HepG2 (cell line): ENCODE results near the gene VPS52. TPM values are rescaled to one million over a fixed set of nuclear protein-coding genes. Genes with fewer than 3 reads are reported as not detected.

Experiments
- ATAC-seq: fragments of 200-7000 bp; cut with Tn5 transposase; 3 replicates; pipeline ENCODE4 v1.9.1; 2020; ENCODE audit warnings: mild to moderate bottlenecking, moderate library complexity
- BruUV-seq: library from RNA; stranded (reverse); fragments of 400-500 nt; replicated peaks from 2 replicates; lab custom pipeline; 2021; lab: Mats Ljungman, UMichigan
- CTCF ChIA-PET: fragments of 300-600 bp; formaldehyde crosslinking; extraction: SDS; loops from one replicate; lab custom pipeline; 2021; ENCODE audit warnings: low total read pairs, inconsistent platforms, low intra/inter-chr PET ratio; lab: Yijun Ruan, JAX
- POLR2A ChIA-PET: fragments of 350-600 bp; sonication (Branson Sonifier 250); formaldehyde crosslinking; loops from one replicate; lab custom pipeline; 2020; ENCODE audit warnings: antibody characterized with exemption, inconsistent platforms; lab: Yijun Ruan, JAX
- DNase-seq: peaks from one replicate; pipeline ENCODE4 v3.0.0-alpha.2; 2015; ENCODE audit warnings: low spot score
- FAIRE-seq: peaks from 3 replicates; lab custom pipeline; 2011; peaks lifted over from hg19 to GRCh38; lab: Jason Lieb, UNC
- H2AFZ ChIP-seq: one replicate; pipeline ENCODE4 v1.6.1; 2011; ENCODE audit warnings: low read length, inconsistent platforms
- H3K27ac ChIP-seq: fragments of 300-600 bp; 3 replicates; pipeline ENCODE4 v1.8.0; 2011; ENCODE audit warnings: mixed run types, mild to moderate bottlenecking, mixed read lengths, low read length, inconsistent platforms; ENCODE audit not compliant: insufficient read depth; ENCODE audit errors: extremely low read length
- H3K27me3 ChIP-seq, 2 experiments: fragments of 200-600 bp in 1 of 2; 2 replicates in 1 of 2; 3 replicates in 1 of 2; pipeline versions ENCODE4 v1.6.0 to v1.8.0; 2011; ENCODE audit warnings: low read length in 2 of 2, mild to moderate bottlenecking in 2 of 2, moderate library complexity in 2 of 2, inconsistent platforms in 1 of 2; ENCODE audit not compliant: insufficient read depth in 2 of 2, control insufficient read depth in 1 of 2
- H3K36me3 ChIP-seq, 2 experiments: fragments of 200-600 bp in 1 of 2; replicated peaks in 1 of 2; 2 replicates in 1 of 2; 3 replicates in 1 of 2; pipeline versions ENCODE4 v1.5.1 to v1.8.0; 2011; ENCODE audit warnings: low read length in 2 of 2, inconsistent platforms in 1 of 2; ENCODE audit not compliant: insufficient read depth in 2 of 2, control insufficient read depth in 1 of 2
- H3K4me1 ChIP-seq: 2 replicates; pipeline ENCODE4 v1.5.1; 2012; ENCODE audit warnings: low read length, inconsistent platforms; ENCODE audit not compliant: insufficient read depth
- H3K4me2 ChIP-seq: 2 replicates; pipeline ENCODE4 v1.6.0; 2011; ENCODE audit warnings: low read depth, low read length, inconsistent platforms
- H3K4me3 ChIP-seq, 3 experiments: fragments of 200-600 bp in 1 of 3; sonication (generic), shearing (Covaris generic) in 1 of 3; replicated peaks in 1 of 3; 2 replicates each; pipeline ENCODE4 v1.5.1; 2011 to 2016; ENCODE audit warnings: low read length in 3 of 3, inconsistent platforms in 2 of 3, low read depth in 2 of 3, mild to moderate bottlenecking in 2 of 3, control low read depth in 1 of 3, mixed read lengths in 1 of 3; ENCODE audit not compliant: insufficient read depth in 1 of 3
- H3K79me2 ChIP-seq: one replicate; pipeline ENCODE4 v1.6.1; 2011; ENCODE audit warnings: low read length, inconsistent platforms; ENCODE audit not compliant: insufficient read depth
- H3K9ac ChIP-seq: 2 replicates; pipeline ENCODE4 v1.6.0; 2011; ENCODE audit warnings: mild to moderate bottlenecking, low read depth, low read length, inconsistent platforms; ENCODE audit not compliant: insufficient read depth
- H3K9me3 ChIP-seq: 2 replicates; pipeline ENCODE4 v1.5.1; 2012; ENCODE audit warnings: mild to moderate bottlenecking, low read length
- H4K20me1 ChIP-seq: 2 replicates; pipeline ENCODE4 v1.6.0; 2011; ENCODE audit warnings: inconsistent platforms, mild to moderate bottlenecking, low read length, moderate library complexity; ENCODE audit not compliant: insufficient read depth
- ASH2L ChIP-seq: fragments of 300-600, 200-600 bp; sonication (generic); IDR thresholded peaks from 2 replicates; pipeline ENCODE4 v1.7.0; 2017; ENCODE audit warnings: low read depth, mild to moderate bottlenecking, moderate library complexity, mixed read lengths, low read length; ENCODE audit not compliant: insufficient read length
- CREB1 ChIP-seq, 2 experiments: fragments of 450-650 bp in 1 of 2; IDR thresholded peaks; 2 replicates each; pipeline ENCODE4 v1.6.1; 2016 to 2017; ENCODE audit warnings: control low read depth in 1 of 2, mild to moderate bottlenecking in 1 of 2, missing compliant biosample characterization in 1 of 2, missing genetic modification characterization in 1 of 2
- HIVEP1 ChIP-seq: sonication (generic); formaldehyde crosslinking; IDR thresholded peaks from 2 replicates; pipeline ENCODE4 v1.4.0; 2020; ENCODE audit warnings: mild to moderate bottlenecking, missing genetic modification reagents
- HNRNPH1 ChIP-seq: fragments of 200-400 bp; formaldehyde crosslinking; optimal IDR thresholded peaks from 2 replicates; pipeline ENCODE3; 2017; ENCODE audit warnings: mild to moderate bottlenecking, low read depth, low read length
- HNRNPK ChIP-seq: fragments of 200-400 bp; formaldehyde crosslinking; IDR thresholded peaks from 2 replicates; pipeline ENCODE4 v1.6.1; 2018; ENCODE audit warnings: low read length, low read depth, moderate library complexity, mild to moderate bottlenecking; ENCODE audit not compliant: poor library complexity, severe bottlenecking
- HOXA5 ChIP-seq: sonication (generic); formaldehyde crosslinking; IDR thresholded peaks from 2 replicates; pipeline ENCODE4 v1.4.0; 2020; ENCODE audit warnings: missing genetic modification reagents
- HOXD1 ChIP-seq: sonication (generic); formaldehyde crosslinking; IDR thresholded peaks from 2 replicates; pipeline ENCODE4 v1.5.0; 2020; ENCODE audit warnings: missing genetic modification reagents
- KLF11 ChIP-seq: IDR thresholded peaks from 2 replicates; pipeline ENCODE4 v1.6.1; 2016; ENCODE audit warnings: missing compliant biosample characterization
- KLF9 ChIP-seq: IDR thresholded peaks from 2 replicates; pipeline ENCODE4 v1.6.1; 2016; ENCODE audit warnings: low read depth
- NFE2L1 ChIP-seq: sonication (generic); formaldehyde crosslinking; IDR thresholded peaks from 2 replicates; pipeline ENCODE4 v1.4.0; 2020; ENCODE audit warnings: missing genetic modification reagents, mild to moderate bottlenecking, borderline replicate concordance
- NR2C2 ChIP-seq: sonication (generic); formaldehyde crosslinking; IDR thresholded peaks from 2 replicates; pipeline ENCODE4 v1.4.0; 2020; ENCODE audit warnings: missing genetic modification reagents, mild to moderate bottlenecking, moderate library complexity, borderline replicate concordance
- NR2F1 ChIP-seq, 2 experiments: fragments of 450-650 bp in 1 of 2; formaldehyde crosslinking in 1 of 2; IDR thresholded peaks; 2 replicates each; pipeline versions ENCODE4 v1.5.0 to v1.6.1; 2016 to 2020; ENCODE audit warnings: mild to moderate bottlenecking in 1 of 2, missing compliant biosample characterization in 1 of 2, missing genetic modification reagents in 1 of 2, moderate library complexity in 1 of 2
- NR2F6 ChIP-seq, 2 experiments: IDR thresholded peaks; 2 replicates each; pipeline ENCODE4 v1.6.1; 2016; ENCODE audit warnings: antibody characterized with exemption in 1 of 2, mild to moderate bottlenecking in 1 of 2
- SKI ChIP-seq: fragments of 450-650 bp; IDR thresholded peaks from one replicate; pipeline ENCODE4 v1.6.1; 2018; ENCODE audit warnings: mild to moderate bottlenecking; ENCODE audit not compliant: partially characterized antibody
- TBX2 ChIP-seq: sonication (generic); formaldehyde crosslinking; IDR thresholded peaks from 2 replicates; pipeline ENCODE4 v1.5.0; 2020; ENCODE audit warnings: missing genetic modification reagents, mild to moderate bottlenecking, borderline replicate concordance
- ZNF468 ChIP-seq: sonication (generic); formaldehyde crosslinking; IDR thresholded peaks from 2 replicates; pipeline ENCODE4 v1.8.0; 2022; ENCODE audit warnings: mild to moderate bottlenecking, moderate library complexity, missing genetic modification reagents
- ZNF558 ChIP-seq: sonication (generic); formaldehyde crosslinking; IDR thresholded peaks from 2 replicates; pipeline ENCODE4 v1.9.0; 2022; ENCODE audit warnings: mild to moderate bottlenecking, missing genetic modification reagents, borderline replicate concordance
- ZNF790 ChIP-seq: sonication (generic); formaldehyde crosslinking; IDR thresholded peaks from 2 replicates; pipeline ENCODE4 v1.8.0; 2022; ENCODE audit warnings: missing genetic modification reagents, mild to moderate bottlenecking, borderline replicate concordance
- WGBS: methylation state at CpG from one replicate; pipeline ENCODE4 v1.1.6; 2017; ENCODE audit warnings: low lambda C conversion rate; 5-methylcytosine and 5-hydroxymethylcytosine counted together
- in situ Hi-C: cut with HindIII; loops from 2 replicates; pipeline ENCODE4 v1.10.0; 2017; ENCODE audit warnings: low pct_unique_long_range_greater_than_20kb; ENCODE audit not compliant: extremely low pct_ligation_motif_present
- intact Hi-C: fragments of 100-400 bp; cut with micrococcal nuclease; formaldehyde crosslinking; loops from one replicate; pipeline ENCODE4 v1.10.0; 2022; ENCODE audit not compliant: unreplicated experiment
- polyA plus RNA-seq, 8 experiments: library from polyadenylated mRNA; depleted of rRNA in 3 of 8; stranded (reverse) in 7 of 8; unstranded in 1 of 8; fragments of >200 nt; fragmentation: Illumina TruSeq in 4 of 8; extraction: Trizol in 4 of 8; gene quantifications; 2 replicates each; pipeline versions ENCODE4 v1.2.1 to v1.2.3, GENCODE V29; 2011 to 2016; ENCODE audit warnings: low read depth in 4 of 8, missing spikeins in 1 of 8, mixed read lengths in 1 of 8; ENCODE audit not compliant: insufficient read depth in 1 of 8
- total RNA-seq, 5 experiments: library from RNA; depleted of rRNA; stranded (reverse); fragments of >200 nt; fragmentation: Illumina TruSeq; extraction: Trizol; gene quantifications; 2 replicates each; pipeline ENCODE4 v1.2.3, GENCODE V29; 2016; ENCODE audit warnings: low read depth in 1 of 5
- TF ChIP-seq, protein P1 (sequence below): sonication (generic); formaldehyde crosslinking; IDR thresholded peaks from 2 replicates; pipeline ENCODE4 v1.5.0; 2020; ENCODE audit warnings: missing genetic modification reagents

VPS52 gene
- total and polyA plus RNA-seq, 2 of the 13 experiments (the other 11 are each of a cell fraction or from before 2014, with no cell fraction given), result 48.9 to 85.5 TPM

DNA sequence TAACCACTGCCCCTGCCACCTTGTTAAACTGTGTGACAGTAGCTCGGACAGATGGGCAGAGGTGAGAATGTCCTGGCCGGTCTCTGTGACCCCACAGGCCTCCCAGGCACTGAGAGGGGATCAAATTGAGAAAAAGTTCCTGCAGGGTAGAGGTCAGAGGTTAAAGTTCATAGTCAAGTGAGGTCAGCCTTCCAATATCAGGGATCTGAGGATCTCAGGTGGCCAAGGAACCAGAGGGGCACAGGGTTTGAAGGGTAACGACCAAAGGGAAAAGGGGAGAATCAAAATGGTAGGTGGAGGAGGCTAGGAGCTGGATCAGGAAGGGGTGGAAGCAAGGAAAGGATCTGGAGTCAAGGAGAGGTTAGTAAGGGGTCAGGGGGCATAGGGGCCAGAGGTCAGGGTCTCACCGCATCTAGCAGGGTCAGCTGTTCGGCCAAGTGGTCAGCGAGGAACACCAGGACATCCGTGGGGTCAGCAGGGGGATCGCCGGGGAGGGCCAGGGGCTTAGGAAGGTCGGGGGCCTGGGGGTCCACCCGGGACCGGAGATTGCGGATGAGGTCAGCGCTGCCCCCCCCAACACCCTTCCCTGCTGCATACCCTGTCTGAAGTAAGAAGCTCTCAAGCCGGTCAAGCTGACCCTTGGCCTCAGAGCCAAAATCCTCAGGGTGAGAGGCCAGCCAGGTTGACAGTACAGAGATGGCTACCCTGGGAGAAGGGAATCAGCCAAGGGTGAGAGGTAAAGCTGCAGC is 24.1 kb upstream of the VPS52 start:
- in situ Hi-C loops (loop anchor here (5.0 to 25.0 kb wide), 2 partner anchors 93 to 117 kb away; partner anchors contain the start of genes CUTA, HSD17B8, PHF1 and RXRB), intact Hi-C loops (no loop called here)
- POLR2A ChIA-PET, result interaction anchor here (0.6 to 2.8 kb wide), 3 partner anchors 18 to 24 kb away, joined by 3 to 11 read pairs (median 6); partner anchors contain the start of genes B3GALT4, RPS18, VPS52 and ZBTB22
- Histone ChIP-seq H3K36me3 (peaks cover 10 to 24% of the 10 kb centered on the region in 2 experiments), H3K9ac (no peak overlapping the region), H3K27ac (peak overlapping the region; percentile 93), H3K4me2 (no peak overlapping the region), H4K20me1 (no peaks in the 10 kb centered on the region), H3K4me1 (peaks cover 25% of the 10 kb centered on the region), H3K79me2 (peaks cover 5% of the 10 kb centered on the region), H3K27me3 (no peaks in the 10 kb centered on the region; a peak in 1 of 5 replicates), H3K4me3 (no peak overlapping the region), H2AFZ (no peak overlapping the region), H3K9me3 (no peaks in the 10 kb centered on the region)
- WGBS, result 89% methylated on average over 13 of the region's 15 CpGs
- no TSS peak for BruUV-seq
- ATAC-seq (no peak), FAIRE-seq (no peak), DNase-seq (no peak)
- CTCF ChIA-PET, result no interaction called here
- TF ChIP-seq KLF9 (CRISPR knock-in tag), result no peak
- no peak for TF ChIP-seq KLF11 (CRISPR knock-in tag)
- no peak for TF ChIP-seq HNRNPK
- no peak for TF ChIP-seq CREB1 (IDR thresholded peaks at IDR 0.05)
- TF ChIP-seq CREB1 (CRISPR knock-in tag; IDR thresholded peaks at IDR 0.05), result no peak
- TF ChIP-seq ZNF468 (CRISPR knock-in tag), result no peak
- no peak for TF ChIP-seq HOXA5
- peak; percentile 59 for TF ChIP-seq NR2C2
- TF ChIP-seq NFE2L1 (CRISPR knock-in tag), result no peak
- 0 out of 2 replicates have a peak, but pooled peaks have one; percentile 37 for TF ChIP-seq HIVEP1
- 0 out of 4 replicates have a peak, but pooled peaks of 1 of the 2 experiments have one; percentile 28 for TF ChIP-seq NR2F1 (CRISPR knock-in tag; IDR thresholded peaks at IDR 0.05)
- TF ChIP-seq ZNF790 (CRISPR knock-in tag), result no peak
- TF ChIP-seq SKI, result no peak
- no peak for TF ChIP-seq HNRNPH1
- no peak for TF ChIP-seq ZNF558
- TF ChIP-seq TBX2 (CRISPR knock-in tag), result 0 out of 2 replicates have a peak, but pooled peaks have one; percentile 22
- TF ChIP-seq NR2F6 (IDR thresholded peaks at IDR 0.05), result 0 out of 2 replicates have a peak, but pooled peaks have one; percentile 19
- TF ChIP-seq NR2F6 (CRISPR knock-in tag; IDR thresholded peaks at IDR 0.05), result no peak
- TF ChIP-seq ASH2L, result no peak
- no peak for TF ChIP-seq HOXD1
- TF ChIP-seq, protein P1, sequence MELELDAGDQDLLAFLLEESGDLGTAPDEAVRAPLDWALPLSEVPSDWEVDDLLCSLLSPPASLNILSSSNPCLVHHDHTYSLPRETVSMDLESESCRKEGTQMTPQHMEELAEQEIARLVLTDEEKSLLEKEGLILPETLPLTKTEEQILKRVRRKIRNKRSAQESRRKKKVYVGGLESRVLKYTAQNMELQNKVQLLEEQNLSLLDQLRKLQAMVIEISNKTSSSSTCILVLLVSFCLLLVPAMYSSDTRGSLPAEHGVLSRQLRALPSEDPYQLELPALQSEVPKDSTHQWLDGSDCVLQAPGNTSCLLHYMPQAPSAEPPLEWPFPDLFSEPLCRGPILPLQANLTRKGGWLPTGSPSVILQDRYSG (CRISPR knock-in tag), result no peak
